GM19351 (cell line): ENCODE data around the gene UCK2.

Source experiments
- ATAC-seq: cut with Tn5 transposase; IDR thresholded peaks from one replicate; pipeline ENCODE4 v1.9.1; 2021; ENCODE audit warnings: mild to moderate bottlenecking, moderate library complexity; ENCODE audit not compliant: unreplicated experiment

Gene UCK2

DNA sequence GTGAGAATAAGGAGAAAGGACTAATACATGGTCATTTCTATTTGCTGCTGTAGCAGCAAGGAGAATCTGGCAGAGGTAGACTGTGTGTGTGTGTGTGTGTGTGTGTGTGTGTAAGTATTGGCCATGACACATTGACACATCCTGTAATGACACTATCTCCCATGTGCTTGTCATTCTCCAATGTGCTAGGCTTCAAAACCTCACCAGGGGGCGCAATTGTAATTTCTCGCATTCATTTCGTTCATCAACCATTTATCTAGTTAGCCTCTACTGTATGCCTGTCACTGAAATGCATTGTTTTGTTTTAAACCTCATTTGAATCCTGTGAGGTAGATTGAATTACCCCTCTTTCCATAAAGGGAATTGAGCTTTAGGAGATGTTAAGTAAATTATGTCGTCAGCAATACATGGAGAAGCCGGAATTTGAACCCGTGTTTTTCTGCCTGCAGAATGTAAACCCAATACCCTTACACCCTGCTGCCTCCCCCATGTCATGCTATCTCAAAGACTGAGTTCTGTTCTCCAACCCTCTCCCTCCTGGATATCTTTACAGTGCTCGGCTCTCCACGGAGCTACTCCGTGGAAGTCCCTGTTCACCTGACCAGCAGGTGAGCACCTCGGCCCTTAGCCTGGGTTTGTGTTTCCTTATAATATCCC lies 100.8 kb downstream of the UCK2 start:
- peak; percentile 49 for ATAC-seq

DNA sequence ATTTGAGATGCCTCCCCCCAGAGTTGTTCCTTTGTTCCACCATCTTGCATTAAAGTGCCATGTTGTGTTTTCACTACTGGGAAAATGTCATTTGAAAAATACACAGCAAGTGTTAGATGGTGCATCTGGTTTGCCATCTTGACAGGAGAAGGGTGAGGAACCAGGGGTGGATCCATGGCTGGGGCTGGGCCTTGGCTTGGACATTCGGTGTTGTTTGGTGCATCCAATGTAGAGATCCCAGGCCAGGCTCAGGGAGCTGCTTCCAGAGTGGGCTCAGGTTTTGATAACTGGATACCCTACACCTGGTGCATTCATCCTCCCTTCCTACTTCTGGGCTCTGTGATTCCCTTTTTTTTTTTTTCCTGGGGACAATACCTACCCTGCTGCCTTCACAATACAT lies 103.5 kb downstream of the UCK2 start:
- no peak for ATAC-seq

DNA sequence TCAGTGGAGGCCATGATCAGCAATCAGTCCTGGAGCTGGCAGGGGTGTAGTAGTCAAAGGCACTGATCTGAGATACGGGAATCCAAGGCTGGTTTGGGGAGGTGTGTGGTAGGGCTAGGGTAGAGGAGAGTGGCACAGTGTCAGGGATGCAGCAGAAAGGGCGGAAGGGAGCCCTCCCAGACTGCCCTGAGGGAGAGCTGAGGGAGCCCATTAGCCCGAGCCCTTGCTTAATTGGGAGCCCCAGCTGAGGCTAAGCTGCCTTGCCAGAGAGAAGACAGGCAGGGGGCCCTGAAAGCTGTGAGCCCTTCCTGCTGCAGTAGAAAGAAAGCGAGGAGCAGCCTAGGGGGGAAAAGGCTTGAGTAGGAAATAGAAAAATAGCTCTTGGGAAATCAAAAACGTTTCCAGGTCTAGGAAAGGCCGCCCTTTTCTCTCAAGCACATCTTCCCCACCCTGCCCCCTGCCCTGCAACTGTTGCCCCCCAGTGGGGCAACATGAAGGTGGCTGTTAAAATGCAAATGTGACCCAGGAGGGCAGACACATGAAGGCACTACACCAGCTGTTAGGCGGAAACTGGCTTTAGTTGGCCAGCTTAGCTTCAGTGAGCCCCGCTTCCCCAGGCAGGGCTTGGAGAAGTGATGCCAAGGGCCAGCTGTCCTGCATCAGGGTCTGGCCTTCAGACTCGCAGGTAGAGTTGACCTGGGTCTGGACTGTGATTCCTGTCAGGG lies 106.2 kb downstream of the UCK2 start:
- ATAC-seq = no peak

DNA sequence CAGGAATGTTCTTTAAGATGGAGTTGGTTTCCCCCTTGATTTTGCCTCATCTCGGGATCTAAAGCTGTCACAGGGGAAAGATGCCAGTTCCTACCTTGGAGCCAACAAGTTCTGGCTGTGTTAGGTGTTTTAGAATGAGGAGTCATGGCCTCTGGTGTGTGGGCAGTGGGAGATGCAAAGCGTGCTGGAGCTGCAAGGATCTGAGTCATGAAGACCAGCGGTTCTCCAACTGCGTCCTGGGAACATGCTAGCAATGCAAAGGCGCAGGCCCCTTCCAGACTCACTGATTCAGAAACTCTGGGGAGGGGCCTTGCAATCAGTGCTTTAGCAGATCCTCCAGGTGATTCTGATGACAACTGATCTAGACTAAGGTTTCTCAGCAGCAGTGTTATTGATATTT lies 109.1 kb downstream of the UCK2 start:
- ATAC-seq = no peak

DNA sequence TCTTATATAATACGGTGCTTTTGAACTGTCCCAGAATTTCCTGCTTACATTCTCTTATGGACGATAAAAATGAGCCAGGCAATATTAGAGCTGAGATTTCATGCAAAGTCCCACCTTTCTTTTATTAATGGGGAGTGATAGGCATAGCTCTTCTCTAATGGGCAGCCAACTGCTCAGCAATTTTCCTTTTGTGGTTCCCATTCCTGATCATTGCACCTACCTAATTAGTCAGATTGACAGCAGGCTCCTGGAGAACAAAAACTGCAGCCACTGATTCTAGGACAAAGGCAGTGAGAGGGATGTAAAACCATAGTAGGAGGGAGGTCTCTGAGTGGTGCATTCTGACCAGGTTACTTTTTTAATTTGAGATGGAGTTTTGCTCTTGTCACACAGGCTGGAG lies 110.4 kb downstream of the UCK2 start:
- no peak for ATAC-seq

DNA sequence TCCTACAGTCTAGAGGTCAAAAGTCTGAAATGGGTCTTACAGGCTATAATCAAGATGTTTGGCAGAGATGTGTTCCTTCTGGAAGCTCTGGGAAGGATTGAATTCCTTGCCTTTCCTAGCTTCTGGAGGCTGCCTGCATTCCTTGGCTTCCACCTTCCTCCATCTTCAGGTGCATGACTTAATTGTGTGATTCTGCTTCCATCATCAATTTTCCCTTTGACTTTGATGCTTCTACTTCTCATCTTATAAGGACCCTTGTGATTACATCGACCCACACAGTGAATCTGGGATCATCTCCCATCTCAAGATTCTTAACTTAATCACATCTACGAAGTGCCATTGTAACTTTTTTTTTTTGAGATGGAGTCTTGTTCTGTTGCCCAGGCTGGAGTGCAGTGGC lies 111.4 kb downstream of the UCK2 start:
- ATAC-seq = no peak

DNA sequence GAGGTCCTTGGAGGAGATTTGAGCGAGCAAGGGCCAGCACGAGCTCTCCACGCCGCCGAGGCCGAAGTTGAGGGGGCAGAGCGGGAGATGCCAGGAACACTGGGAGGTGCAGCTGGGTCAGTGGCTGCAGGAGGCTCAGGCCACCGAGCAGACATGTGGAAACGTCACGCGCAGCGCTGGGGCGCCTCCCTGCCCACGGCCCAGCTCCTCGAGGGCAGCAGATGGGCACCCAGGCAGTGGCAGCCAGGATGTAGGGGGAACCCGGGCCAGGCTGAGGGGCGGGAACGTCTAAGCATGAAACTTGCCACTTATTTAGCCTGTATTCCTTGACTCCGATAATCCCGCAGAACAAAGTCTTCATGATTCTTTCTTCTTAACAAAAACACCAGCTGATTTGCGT lies 114.1 kb downstream of the UCK2 start:
- ATAC-seq = no peak

DNA sequence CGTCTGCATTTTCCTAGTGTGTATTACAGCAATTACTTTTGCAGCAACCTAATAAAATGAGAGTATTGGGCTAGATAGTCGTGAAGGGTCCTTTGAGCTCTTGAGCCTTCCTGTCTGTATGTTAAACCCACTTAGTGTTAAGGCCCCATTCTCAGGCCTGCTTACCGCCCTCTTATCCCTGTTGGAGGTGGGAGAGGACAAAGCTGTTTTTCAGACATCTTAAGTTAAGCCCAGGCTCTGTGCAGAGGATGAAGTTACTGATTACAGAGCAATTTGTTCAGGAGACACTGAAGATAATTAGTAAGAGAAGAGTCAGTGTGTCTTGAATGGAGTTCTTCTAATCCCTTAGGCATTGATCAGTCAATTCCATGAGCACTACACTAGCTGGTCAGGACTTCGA lies 114.6 kb downstream of the UCK2 start:
- no peak for ATAC-seq

DNA sequence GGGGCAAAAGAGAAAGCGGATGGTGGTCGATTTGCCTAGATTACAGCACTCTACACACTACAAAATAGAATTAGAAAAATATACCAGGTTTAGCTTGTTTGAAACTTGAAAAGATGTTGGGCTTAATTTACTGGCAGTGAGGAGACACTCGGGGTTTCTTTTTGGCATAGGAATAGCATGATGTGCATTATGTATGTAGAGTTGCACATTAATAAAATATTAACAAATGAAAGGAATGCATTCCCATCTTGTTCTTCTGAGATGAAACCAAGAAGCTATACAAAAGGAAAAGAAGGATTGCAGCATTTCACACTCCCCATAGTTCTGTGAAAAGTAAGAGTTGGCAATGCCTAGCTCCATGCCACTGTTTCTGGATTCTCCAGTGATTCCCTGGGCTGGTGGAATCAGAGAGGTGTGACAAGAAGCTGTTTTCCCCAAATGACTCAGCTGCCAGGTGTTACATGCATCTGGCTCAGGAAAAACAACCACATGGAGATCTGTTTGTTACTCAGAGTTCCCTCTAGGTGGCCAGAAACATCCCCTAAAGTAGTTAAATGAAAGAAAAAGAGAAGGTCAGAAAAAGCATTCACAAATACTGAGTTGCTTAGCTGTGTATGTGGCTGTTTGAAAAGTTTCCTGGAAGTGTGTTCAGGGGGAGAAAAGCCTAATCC lies 115.6 kb downstream of the UCK2 start:
- peak; percentile 62 for ATAC-seq

DNA sequence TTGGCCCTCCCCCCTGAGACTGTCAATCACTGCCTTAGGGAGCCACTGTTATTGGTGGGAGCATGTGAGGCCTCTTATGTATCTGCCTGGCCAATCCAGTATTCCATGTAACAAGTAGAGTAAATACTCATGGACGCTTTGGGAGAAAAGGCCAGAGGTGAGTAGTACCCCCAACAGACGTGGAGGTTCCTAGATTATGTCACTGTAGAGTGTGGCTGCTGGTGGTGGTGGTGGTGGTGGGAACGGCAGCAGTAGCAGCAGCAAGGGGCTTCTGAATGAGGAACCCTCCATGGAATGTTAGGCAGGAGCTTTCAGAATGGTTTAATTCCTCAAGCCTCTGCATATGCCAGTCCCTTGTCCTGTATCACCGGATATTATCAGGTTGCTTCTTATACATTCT lies 118.5 kb downstream of the UCK2 start:
- no peak for ATAC-seq

DNA sequence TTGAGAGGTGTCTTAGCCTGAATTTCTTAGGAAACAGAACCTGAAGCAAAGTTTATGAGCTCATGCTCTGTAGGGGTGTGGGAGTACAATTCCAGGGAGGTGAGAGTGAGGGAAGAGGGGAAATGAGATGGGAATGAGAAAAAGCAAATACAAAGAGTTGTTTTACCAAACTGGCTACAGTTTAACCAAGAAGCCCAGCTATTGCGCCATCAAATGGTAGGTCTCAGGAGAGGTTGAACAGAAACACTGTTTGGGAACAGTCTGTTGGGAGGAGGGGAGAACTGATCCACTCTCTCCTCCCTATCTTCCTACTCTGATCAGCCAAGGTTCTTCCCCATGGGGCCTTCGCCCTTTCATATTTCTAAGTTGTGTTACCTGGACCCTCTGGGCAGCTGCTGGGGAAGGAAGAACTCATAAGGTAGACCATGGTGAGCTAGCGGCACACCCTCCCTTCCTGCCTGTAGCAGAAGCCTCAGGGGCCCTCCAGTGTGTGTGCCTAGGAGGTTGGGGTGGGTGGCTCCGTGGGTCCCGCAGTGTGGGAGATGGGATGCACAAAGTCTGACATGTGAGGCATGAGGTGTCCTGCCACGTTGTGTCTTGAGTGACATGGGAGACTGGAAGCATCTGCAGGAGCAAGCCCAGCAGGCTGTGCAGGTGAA lies 120.5 kb downstream of the UCK2 start:
- no peak for ATAC-seq

DNA sequence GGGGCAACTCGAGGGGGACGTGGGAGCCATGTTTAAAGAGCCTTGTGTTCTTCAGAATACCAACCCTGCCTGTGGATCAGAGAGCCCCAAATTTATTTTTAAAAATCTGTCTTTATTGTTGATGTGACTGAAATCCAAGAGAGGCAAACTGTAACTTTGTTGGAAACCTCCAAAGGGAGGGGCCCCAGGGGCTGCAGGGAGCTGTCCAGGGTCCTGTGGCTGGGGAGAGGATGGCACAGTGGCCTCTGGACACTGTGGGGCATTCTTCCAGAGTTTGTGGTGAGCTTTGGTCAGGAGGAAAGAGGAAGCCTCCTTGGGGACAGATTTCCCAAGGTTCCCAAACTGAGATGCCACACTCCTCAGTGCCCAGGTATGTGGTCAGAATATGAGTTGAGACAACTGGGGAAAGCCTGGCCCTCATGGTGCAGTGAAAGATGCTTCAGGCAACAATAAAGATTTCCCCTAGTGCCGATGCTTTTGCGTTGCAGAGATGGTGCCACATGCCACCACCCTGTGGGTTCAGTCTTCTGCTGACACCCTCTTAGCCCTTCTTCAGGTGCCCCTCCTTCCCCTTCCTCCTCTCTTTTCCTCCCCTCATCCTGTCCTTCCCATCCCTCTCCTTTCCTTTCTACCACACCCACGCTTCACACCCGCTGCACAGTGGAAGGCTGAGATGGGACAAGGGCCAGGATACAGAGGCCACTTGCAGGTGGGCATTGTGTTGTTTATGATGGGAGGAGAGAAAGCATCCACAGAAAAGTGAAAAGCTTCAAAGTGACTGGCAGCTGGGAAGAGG lies 122.1 kb downstream of the UCK2 start:
- no peak for ATAC-seq

DNA sequence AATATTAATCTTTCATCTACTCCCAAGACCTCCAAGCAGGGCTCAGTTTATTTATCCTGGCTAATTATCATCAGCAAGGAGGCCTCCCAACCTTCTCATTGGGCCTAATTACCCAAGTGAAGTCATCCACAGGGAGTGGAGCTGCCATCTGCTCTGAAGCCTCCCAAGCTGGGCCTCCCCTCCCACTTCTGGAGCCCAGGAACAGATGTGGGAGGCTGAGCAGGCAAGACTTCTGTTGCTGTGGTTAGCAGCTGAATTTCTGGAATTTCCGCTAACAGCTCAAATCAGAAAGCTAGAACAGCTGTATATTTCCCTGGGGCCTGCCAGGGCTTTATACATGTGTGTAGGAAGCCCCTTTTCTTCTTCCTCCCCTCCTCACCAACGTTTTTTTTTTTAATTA lies 127.5 kb downstream of the UCK2 start:
- ATAC-seq = no peak

DNA sequence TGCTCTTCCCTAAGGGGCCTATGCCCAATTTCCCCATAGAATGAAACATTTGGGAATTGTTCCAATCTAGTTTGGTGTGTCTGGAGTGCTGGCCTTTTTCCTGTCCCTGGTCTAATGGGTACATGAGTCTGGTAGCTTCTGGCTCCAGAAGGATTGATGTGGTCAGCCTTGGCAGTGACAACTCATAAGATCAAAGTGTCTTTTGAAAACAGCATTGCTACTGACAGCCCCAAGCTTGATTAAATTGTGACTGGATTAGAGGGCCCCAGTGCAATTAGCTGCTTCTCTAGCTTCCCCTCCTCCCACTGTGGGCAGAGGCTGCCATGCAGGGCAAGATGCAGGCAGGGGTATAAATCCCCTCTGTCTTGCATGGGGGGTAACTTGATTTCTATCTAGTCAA lies 130.9 kb downstream of the UCK2 start:
- no peak for ATAC-seq

DNA sequence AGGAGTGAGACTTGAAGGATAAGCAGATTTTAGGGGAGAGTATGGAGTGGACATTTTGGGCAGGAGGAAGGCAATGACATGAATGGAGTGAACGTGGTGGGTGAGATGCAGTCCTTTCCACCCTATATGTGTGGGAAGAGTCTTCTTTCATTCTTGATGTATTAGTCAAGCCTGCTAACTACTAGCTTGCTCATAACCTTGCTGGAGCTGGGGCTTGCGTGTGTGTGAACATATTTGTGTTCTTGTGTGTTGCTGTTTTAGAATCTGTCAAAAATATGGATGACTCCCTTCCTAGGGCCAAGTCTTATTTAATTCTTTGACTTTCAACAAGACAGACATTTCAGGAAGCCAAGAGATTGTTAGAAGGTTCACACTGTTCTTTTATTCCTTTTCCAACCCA lies 132.7 kb downstream of the UCK2 start:
- no peak for ATAC-seq

DNA sequence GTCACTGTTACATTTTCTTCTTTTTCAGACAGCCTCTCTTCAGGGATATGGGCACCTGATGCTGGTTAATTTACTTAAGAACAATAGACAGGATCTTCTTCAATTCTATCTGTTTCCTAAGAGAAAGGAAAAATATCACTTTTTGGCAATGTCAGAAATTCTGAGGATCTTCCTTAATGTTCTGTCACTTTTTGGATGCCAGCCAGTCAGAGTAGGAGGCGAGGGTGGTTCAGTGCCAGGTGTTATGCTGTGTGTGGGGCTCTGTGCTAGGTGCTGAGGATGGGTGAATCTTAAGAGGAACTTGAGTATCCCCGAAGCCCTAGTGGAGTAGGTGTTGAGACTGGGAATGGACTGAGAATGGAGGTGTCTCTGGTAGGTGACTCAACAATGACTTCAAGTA lies 133.5 kb downstream of the UCK2 start:
- ATAC-seq = no peak
